Hepatocyte (in vitro differentiated cells): ENCODE measurements around the gene SELENOK. TPM values are rescaled to one million over a fixed set of nuclear protein-coding genes. Genes with fewer than 3 reads are reported as not detected.

ENCODE experiments used
- DNase-seq: peaks from one replicate; pipeline ENCODE4 v3.0.0-alpha.2; 2016; ENCODE audit warnings: low spot score
- H2AFZ ChIP-seq: fragments of 200-600 bp; sonication (generic); 2 replicates; pipeline ENCODE4 v1.6.0; 2016; ENCODE audit warnings: antibody characterized with exemption, mild to moderate bottlenecking
- H3K27ac ChIP-seq: fragments of 200-600 bp; sonication (generic); 2 replicates; pipeline ENCODE4 v1.5.1; 2016; ENCODE audit warnings: mild to moderate bottlenecking
- H3K27me3 ChIP-seq: fragments of 200-600 bp; sonication (generic); 2 replicates; pipeline ENCODE4 v1.6.1; 2016
- H3K36me3 ChIP-seq: fragments of 200-600 bp; sonication (generic); replicated peaks from 2 replicates; pipeline ENCODE4 v1.5.1; 2016; ENCODE audit warnings: low read depth; ENCODE audit not compliant: insufficient read depth
- H3K4me1 ChIP-seq: fragments of 200-600 bp; sonication (generic); 2 replicates; pipeline ENCODE4 v1.5.1; 2016; ENCODE audit warnings: mild to moderate bottlenecking, moderate library complexity; ENCODE audit not compliant: insufficient read depth
- H3K4me2 ChIP-seq: fragments of 200-600 bp; sonication (generic); 2 replicates; pipeline ENCODE4 v1.6.0; 2016
- H3K4me3 ChIP-seq: fragments of 200-600 bp; sonication (generic); 2 replicates; pipeline ENCODE4 v1.5.1; 2016; ENCODE audit warnings: mild to moderate bottlenecking
- H3K79me2 ChIP-seq: fragments of 200-600 bp; sonication (generic); 2 replicates; pipeline ENCODE4 v1.6.0; 2017; ENCODE audit warnings: mild to moderate bottlenecking
- H3K9me2 ChIP-seq: fragments of 200-600 bp; sonication (generic); replicated peaks from 2 replicates; pipeline ENCODE4 v1.6.0; 2017; ENCODE audit warnings: mild to moderate bottlenecking; ENCODE audit not compliant: insufficient read depth
- H3K9me3 ChIP-seq: fragments of 200-600 bp; sonication (generic); 2 replicates; pipeline ENCODE4 v1.5.1; 2016; ENCODE audit warnings: low read depth, mild to moderate bottlenecking
- H4K20me1 ChIP-seq: fragments of 200-600 bp; sonication (generic); 2 replicates; pipeline ENCODE4 v1.6.0; 2016; ENCODE audit warnings: mild to moderate bottlenecking; ENCODE audit not compliant: insufficient read depth, poor library complexity, severe bottlenecking
- CTCF ChIP-seq: fragments of 200-600 bp; sonication (generic); IDR thresholded peaks from 2 replicates; pipeline ENCODE4 v1.5.1; 2016; ENCODE audit warnings: antibody characterized with exemption, mild to moderate bottlenecking; ENCODE audit not compliant: poor library complexity
- EZH2 ChIP-seq: fragments of 200-600 bp; sonication (generic); IDR thresholded peaks from 2 replicates; pipeline ENCODE4 v1.6.1; 2016; ENCODE audit warnings: antibody characterized with exemption, mild to moderate bottlenecking, borderline replicate concordance
- EZH2phosphoT487 ChIP-seq: fragments of 200-600 bp; sonication (generic); IDR thresholded peaks from one replicate; pipeline ENCODE4 v1.6.1; 2018; ENCODE audit warnings: antibody characterized with exemption, mild to moderate bottlenecking, low read depth, moderate library complexity; ENCODE audit not compliant: unreplicated experiment, severe bottlenecking
- WGBS: methylation state at CpG from one replicate; pipeline ENCODE4 v1.1.6; 2016; ENCODE audit warnings: low lambda C conversion rate; ENCODE audit errors: missing lambda C conversion rate; 5-methylcytosine and 5-hydroxymethylcytosine counted together
- polyA plus RNA-seq: library from polyadenylated mRNA; unstranded; fragments of >200 nt; fragmentation: Nextera tagmentation; extraction: Ambion mirVana; gene quantifications from 2 replicates; pipeline ENCODE4 v1.2.1, GENCODE V29; 2016
- total RNA-seq: library from RNA; depleted of rRNA; stranded (reverse); fragments of >200 nt; gene quantifications from 2 replicates; pipeline ENCODE4 v1.2.3, GENCODE V29; 2014

SELENOK gene
- total and polyA plus RNA-seq, 2 experiments from 2014 or later = 59.7 to 155 TPM

- DNase-seq = no peak
- H3K4me1 ChIP-seq = peaks cover 21% of the 10 kb centered on the region
- H2AFZ ChIP-seq = no peak overlapping the region
- no peak overlapping the region for H3K4me3 ChIP-seq
- no peaks in the 10 kb centered on the region for H3K9me2 ChIP-seq
- no peaks in the 10 kb centered on the region for H3K36me3 ChIP-seq
- no peak overlapping the region for H3K27ac ChIP-seq
- H3K27me3 ChIP-seq = no peaks in the 10 kb centered on the region
- TF ChIP-seq CTCF = no peak
- no peak for TF ChIP-seq EZH2
- no peak for TF ChIP-seq EZH2phosphoT487
- no peak overlapping the region for H3K4me2 ChIP-seq
- WGBS = 96% methylated on average over 3 of the region's 3 CpGs
- H4K20me1 ChIP-seq = peaks cover 24% of the 10 kb centered on the region
- H3K9me3 ChIP-seq = no peaks in the 10 kb centered on the region
- H3K79me2 ChIP-seq = peaks cover 50% of the 10 kb centered on the region
Measured at GRCh38 chr3:53885239-53885638, 6.4 kb downstream of the SELENOK start.

GRCh38 chr3:53884623-53885022, 7.0 kb downstream of the SELENOK start:
- WGBS = 98% methylated on average over 11 of the region's 11 CpGs

GRCh38 chr3:53883008-53883407, 8.7 kb downstream of the SELENOK start:
- WGBS = 93% methylated on average over 4 of the region's 4 CpGs
- Histone ChIP-seq H3K36me3 (peaks cover 9% of the 10 kb centered on the region), H3K9me3 (no peaks in the 10 kb centered on the region), H3K9me2 (no peaks in the 10 kb centered on the region), H3K4me2 (no peak overlapping the region), H3K79me2 (peaks cover 39% of the 10 kb centered on the region), H3K4me1 (peaks cover 16% of the 10 kb centered on the region), H3K4me3 (no peak overlapping the region), H3K27ac (no peak overlapping the region), H3K27me3 (no peaks in the 10 kb centered on the region), H4K20me1 (peaks cover 4% of the 10 kb centered on the region), H2AFZ (no peak overlapping the region)
- DNase-seq = no peak
- TF ChIP-seq CTCF = no peak
- TF ChIP-seq EZH2phosphoT487 = no peak
- no peak for TF ChIP-seq EZH2

More at GRCh38 chr3:53884623-53885022, 7.0 kb downstream of the SELENOK start:
- Histone ChIP-seq H3K27me3 (no peaks in the 10 kb centered on the region), H3K4me3 (no peak overlapping the region), H3K4me1 (peaks cover 19% of the 10 kb centered on the region), H3K4me2 (no peak overlapping the region), H3K9me3 (no peaks in the 10 kb centered on the region), H4K20me1 (peaks cover 18% of the 10 kb centered on the region), H2AFZ (no peak overlapping the region), H3K79me2 (peaks cover 50% of the 10 kb centered on the region), H3K9me2 (no peaks in the 10 kb centered on the region), H3K36me3 (peaks cover 3% of the 10 kb centered on the region), H3K27ac (no peak overlapping the region)
- no peak for TF ChIP-seq CTCF
- TF ChIP-seq EZH2 = no peak
- TF ChIP-seq EZH2phosphoT487 = no peak
- no peak for DNase-seq
